Measurements from ENCODE around the gene BBS9. TPM values are rescaled to one million over a fixed set of nuclear protein-coding genes. Genes with fewer than 3 reads are reported as not detected.

BBS9 gene
- total RNA-seq, 2 donors from 2014 or later: 9.3 to 10.9 TPM

DNA sequence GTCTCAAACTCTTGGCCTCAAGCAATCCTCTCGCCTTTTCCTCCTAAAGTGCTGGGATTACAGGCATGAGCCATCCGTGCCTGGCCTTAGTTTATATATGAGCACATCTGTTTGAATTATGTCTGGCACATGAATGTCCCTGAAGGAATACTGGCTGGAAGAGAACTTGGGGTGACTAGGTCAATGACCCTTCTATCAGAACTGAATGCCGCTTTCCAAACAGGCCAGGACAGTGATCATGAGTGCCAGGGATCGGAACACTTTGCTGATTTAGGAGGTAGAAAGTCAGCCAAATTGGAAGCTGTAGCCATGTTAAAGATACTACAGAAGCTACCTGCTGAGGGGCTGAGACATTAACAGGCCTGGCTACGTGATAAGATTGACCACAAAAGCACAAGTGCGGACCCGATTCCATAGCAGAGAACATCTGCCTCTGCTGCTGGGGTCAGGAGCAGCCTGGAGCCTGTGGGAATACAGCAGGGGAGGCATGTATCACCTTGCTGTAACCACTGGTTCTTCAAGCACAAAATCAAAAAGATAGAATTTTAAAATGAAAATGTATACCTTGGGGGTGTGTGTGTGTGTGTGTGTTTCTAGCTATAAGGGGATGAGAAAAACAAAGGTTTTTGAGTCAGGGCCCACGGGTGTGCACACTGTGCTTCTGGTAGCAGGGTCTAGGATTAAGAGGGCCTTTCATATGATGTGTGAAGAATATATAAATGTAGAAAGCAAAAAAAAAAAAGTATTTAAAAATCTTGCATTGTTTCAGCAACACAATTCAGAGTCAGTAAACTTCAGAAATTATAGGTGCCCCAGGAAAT, 293.7 kb downstream of the BBS9 start:
- Histone ChIP-seq H3K27me3 (no peaks in the 10 kb centered on the region), H3K9ac (ENCODE audit: low read depth in 2 of 2, low read length in 2 of 2) (no peak overlapping the region), H3K36me3 (no peaks in the 10 kb centered on the region), H3K4me3 (no peak overlapping the region), H3K4me1 (no peaks in the 10 kb centered on the region), H3K27ac (no peak overlapping the region), H3K9me3 (no peaks in the 10 kb centered on the region)
- intact Hi-C loops (cut with DNase I): no loop called here
- TF ChIP-seq, protein P1, sequence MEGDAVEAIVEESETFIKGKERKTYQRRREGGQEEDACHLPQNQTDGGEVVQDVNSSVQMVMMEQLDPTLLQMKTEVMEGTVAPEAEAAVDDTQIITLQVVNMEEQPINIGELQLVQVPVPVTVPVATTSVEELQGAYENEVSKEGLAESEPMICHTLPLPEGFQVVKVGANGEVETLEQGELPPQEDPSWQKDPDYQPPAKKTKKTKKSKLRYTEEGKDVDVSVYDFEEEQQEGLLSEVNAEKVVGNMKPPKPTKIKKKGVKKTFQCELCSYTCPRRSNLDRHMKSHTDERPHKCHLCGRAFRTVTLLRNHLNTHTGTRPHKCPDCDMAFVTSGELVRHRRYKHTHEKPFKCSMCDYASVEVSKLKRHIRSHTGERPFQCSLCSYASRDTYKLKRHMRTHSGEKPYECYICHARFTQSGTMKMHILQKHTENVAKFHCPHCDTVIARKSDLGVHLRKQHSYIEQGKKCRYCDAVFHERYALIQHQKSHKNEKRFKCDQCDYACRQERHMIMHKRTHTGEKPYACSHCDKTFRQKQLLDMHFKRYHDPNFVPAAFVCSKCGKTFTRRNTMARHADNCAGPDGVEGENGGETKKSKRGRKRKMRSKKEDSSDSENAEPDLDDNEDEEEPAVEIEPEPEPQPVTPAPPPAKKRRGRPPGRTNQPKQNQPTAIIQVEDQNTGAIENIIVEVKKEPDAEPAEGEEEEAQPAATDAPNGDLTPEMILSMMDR (IDR thresholded peaks at IDR 0.05): no peak
- DNase-seq: no peak

DNA sequence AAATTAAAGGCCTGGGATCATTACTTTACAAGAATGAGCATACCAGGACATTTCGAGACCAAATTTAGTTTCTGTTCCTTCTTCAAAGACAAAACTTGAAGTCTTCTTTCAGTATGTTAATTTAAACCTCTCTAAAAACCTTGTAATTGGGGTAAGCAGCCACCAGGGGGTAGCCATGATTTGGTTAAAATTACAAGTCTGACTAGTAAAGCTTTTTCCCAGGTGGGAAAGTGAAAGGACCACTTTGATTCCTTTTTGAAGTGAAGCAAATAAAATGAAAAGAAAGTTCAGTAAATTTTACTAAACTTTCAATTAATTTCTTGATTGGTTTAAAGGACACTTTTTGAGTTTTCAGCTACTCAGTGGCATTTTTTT, 294.3 kb downstream of the BBS9 start:
- TF ChIP-seq, protein P1 (IDR thresholded peaks at IDR 0.05): no peak
- no peak overlapping the region for H3K9ac ChIP-seq (ENCODE audit: low read depth in 2 of 2, low read length in 2 of 2)
- intact Hi-C loops (cut with DNase I): no loop called here
- no peaks in the 10 kb centered on the region for H3K27me3 ChIP-seq
- no peak overlapping the region for H3K4me3 ChIP-seq
- DNase-seq: peak; percentile 28
- H3K4me1 ChIP-seq: no peaks in the 10 kb centered on the region
- H3K36me3 ChIP-seq: no peaks in the 10 kb centered on the region
- no peaks in the 10 kb centered on the region for H3K9me3 ChIP-seq
- H3K27ac ChIP-seq: no peak overlapping the region

DNA sequence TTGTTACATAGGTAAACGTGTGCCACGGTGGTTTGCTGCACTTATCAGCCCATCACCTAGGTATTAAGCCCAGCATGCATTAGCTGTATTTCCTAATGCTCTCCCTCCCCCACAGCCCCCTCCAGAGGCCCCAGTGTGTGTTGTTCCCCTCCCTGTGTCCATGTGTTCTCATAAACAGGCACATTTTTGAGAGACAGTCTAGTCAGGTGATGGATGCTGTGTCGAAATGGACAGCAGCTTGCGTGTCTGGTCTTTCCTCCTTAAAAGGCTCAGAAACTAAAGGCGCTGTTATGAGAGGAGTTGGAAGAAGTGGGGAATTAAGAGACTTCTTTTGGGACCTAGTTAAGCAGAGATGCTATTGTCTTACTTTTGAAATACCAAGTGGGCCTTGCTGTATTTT, 296.0 kb downstream of the BBS9 start:
- Histone ChIP-seq H3K36me3 (no peaks in the 10 kb centered on the region), H3K4me3 (no peak overlapping the region), H3K4me1 (no peaks in the 10 kb centered on the region), H3K9ac (ENCODE audit: low read depth in 2 of 2, low read length in 2 of 2) (no peak overlapping the region), H3K27me3 (no peaks in the 10 kb centered on the region), H3K27ac (no peak overlapping the region), H3K9me3 (no peaks in the 10 kb centered on the region)
- DNase-seq: no peak
- intact Hi-C loops (cut with DNase I): no loop called here
- TF ChIP-seq, protein P1 (IDR thresholded peaks at IDR 0.05): no peak

DNA sequence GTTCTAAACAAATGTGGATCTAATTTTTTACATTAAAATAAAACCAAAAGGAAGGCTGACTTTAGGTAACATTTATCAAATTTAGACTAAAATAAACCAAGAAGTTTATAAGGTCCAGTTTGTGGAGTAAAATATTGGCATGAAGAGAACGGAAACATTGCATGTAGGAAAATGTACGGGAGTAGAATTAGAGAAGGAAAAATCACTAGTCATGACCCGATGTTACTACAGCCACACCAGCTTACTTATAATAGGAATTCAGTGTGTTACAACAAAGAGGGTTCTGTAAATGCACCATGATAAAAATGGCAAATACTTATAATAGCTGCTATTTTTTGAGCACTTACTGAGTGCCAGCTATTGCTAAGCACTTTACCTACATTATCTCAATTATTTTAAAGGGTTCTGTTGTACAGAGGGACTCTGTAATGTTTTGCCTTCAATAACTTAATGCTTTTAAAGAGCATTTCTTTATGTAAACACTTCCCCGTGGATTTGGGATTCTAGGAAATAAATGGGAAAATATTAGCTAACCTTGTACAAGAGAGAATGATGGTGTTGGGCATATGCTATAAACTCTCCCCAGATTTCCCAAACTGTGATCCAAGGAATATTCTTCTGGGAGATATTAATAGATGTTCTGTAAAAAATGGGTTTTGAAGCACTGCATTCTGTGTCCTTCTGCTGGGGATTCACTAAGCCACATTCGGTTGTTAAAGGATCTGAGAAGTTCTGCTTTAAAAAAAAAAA, 296.7 kb downstream of the BBS9 start:
- Histone ChIP-seq H3K9ac (ENCODE audit: low read depth in 2 of 2, low read length in 2 of 2) (no peak overlapping the region), H3K4me1 (no peaks in the 10 kb centered on the region), H3K36me3 (no peaks in the 10 kb centered on the region), H3K27ac (no peak overlapping the region), H3K27me3 (no peaks in the 10 kb centered on the region), H3K4me3 (no peak overlapping the region), H3K9me3 (no peaks in the 10 kb centered on the region)
- TF ChIP-seq, protein P1 (IDR thresholded peaks at IDR 0.05): no peak
- DNase-seq: no peak
- intact Hi-C loops (cut with DNase I): no loop called here

DNA sequence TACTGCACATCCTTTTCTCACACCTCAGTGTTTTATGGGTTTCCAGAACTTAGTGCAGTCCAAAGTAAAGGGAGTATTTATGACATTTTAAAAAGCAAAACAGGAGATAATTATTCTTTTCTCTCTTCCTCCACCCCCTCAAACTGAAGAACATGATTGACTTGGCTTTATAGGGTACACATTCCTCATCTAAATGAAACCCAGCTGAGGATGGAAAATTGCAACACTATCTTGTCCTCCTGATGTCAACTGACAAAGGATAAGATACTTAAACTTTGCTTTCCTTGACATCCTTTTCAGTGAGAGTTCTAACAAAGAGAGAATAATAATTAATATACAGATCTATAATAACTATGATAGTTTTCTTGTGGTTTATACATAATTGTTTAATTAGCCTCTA, 299.1 kb downstream of the BBS9 start:
- Histone ChIP-seq H3K27me3 (no peaks in the 10 kb centered on the region), H3K36me3 (no peaks in the 10 kb centered on the region), H3K4me3 (no peak overlapping the region), H3K4me1 (no peaks in the 10 kb centered on the region), H3K27ac (no peak overlapping the region), H3K9ac (ENCODE audit: low read depth in 2 of 2, low read length in 2 of 2) (no peak overlapping the region), H3K9me3 (no peaks in the 10 kb centered on the region)
- intact Hi-C loops (cut with DNase I): no loop called here
- no peak for DNase-seq
- TF ChIP-seq, protein P1 (IDR thresholded peaks at IDR 0.05): no peak

Measured in colonic mucosa (tissue), 4 donors.